T-helper 22 cell (primary cell): ENCODE results near the gene DNAJC5G.
"Not testable (repeated sequence)": the region's sequence is repeated elsewhere in the genome, so short reads cannot be mapped to it uniquely, and the experiment has no call there.

Experiments
- DNase-seq: peaks from one replicate; pipeline ENCODE4 v3.0.0-alpha.2; 2020; ENCODE audit warnings: low read depth

Gene DNAJC5G

DNA sequence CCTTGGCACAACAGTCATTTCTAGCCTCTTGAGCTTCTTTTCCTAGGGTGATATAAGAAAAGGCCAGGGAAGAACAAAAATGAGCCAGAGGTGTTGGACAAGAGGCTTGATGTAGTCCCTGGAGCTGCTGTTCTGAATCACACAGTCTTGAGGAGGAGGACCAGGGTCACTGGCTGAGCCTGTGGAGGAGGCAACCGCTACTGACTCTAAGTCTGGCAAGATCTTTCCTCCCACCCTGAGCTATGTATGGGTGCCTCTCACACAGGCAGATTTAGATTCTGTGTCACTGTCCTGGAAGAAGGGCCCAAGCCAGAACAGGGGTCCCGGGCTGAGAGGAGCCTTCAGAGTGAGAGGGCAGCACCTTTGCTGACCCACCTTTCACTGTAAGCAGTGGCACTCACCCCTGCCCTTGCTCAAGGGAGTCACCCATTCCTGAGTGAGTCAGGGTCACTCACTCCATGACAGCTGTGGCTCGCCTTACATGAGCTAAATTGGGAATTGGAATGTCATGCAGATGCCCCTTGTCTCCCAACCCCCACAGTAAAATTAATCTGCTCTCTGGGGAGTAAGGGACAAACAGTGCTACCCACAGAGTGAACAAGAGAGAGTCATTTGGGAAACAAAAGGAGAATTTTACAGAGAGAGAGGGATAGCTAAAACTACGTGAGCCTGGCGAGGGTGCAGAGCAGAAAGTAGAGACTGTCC is 6.8 kb downstream of the DNAJC5G start, which contains the start of gene TRIM54:
TRIM54 (plus strand) TSS at position 575 of the 705 bp plus-strand sequence. CDS start 303 bp downstream, outside the sequence.
- DNase-seq = no peak

GRCh38 chr2:27282892-27283291 is 7.7 kb downstream of the DNAJC5G start:
- DNase-seq = no peak

DNA sequence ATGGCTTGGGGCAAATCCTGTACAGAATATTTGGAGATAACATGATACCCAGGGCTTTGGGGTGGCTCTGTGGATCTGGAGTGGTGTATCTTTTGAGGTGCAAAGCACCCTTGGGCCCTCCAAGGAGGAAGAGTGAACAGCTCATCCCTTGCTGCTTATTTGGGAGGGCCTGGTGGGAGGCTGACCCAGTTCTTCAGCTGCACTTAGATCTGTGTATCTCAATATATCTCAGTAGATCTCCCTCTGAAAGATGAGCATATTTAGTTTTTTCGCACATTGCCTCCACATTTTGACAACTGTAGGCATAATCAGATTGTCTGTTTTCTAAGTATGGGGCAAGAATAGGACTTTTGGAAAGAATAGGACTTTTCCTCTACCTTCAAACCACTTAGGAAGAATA is 9.8 kb downstream of the DNAJC5G start:
- DNase-seq = no peak

DNA sequence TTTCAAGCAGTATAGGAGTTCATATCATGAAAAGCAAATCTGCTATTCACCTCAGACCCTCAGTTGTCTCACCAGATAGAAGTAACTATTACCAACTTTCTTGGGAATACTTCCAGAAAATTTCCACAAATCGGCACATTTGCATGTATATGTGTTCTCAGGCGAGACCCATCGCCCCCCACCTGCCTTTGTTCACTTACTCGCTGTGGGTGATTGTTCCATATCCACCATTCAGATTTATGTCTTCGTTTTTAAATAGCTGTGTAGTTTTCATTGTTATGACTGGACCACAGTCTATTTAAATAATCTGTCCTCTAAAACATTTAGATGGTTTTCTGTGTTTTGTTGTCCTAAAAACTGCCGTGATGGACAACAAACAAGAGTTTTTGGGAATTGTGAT is 10.2 kb downstream of the DNAJC5G start:
- no peak for DNase-seq

DNA sequence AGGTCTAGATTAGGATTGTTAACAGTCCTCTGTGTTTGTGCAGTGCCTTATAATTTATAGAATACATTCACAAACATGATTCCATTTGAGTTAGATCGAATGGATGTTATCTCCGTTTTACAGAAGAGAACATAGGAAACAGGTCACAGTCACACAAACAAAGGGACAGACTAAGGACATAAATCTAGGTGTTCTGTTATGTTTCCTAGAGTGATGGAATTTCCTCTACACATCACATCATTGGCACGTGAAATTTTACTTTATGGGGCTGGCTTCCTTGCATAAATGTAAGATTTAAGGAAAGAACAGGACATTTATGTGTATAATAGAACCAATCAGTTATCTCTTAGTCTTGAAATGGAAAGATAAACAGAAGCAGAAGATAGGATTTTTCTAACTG is 13.4 kb downstream of the DNAJC5G start:
- no peak for DNase-seq

DNA sequence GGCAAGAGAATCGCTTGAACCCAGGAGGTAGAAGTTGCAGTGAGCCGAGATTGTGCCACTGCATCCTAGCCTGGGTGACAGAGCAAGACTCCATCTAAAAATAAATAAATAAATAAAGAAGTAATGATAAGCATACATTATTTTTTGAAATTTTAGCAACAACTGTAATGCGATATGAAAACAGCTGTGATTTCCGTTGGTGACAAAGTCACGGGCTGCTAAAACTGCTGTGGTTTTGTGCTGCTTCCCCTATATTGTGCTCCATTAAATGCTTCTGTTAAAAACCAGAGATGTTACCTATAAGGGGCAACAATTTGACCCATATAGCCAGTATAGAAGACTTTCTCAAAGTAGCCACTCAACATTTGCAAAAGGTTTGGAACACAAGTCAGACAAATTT is 15.3 kb downstream of the DNAJC5G start:
- DNase-seq = no peak

DNA sequence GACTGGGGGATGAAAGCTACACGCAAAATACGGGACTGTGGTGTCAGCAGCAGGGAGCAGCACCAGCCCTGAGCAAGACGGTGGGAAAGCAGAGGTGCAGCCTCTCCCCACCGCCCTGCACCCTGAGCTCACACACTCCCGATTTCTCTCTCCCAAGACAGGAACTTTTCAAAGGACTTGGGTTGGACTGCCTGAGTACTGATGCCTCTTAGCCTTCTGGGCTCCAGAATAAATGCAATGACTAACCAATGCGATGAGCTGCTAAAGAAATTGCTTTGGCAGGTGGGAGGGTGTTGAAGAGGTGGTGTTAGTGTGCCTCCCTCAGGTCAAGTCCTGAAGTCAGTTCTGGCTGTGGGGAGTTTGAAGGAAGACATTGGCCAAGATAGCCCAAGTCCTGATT is 16.6 kb downstream of the DNAJC5G start:
- no peak for DNase-seq

GRCh38 chr2:27294928-27295327 is 19.7 kb downstream of the DNAJC5G start:
- no peak for DNase-seq

GRCh38 chr2:27296481-27296880 is 21.2 kb downstream of the DNAJC5G start:
- DNase-seq = no peak

DNA sequence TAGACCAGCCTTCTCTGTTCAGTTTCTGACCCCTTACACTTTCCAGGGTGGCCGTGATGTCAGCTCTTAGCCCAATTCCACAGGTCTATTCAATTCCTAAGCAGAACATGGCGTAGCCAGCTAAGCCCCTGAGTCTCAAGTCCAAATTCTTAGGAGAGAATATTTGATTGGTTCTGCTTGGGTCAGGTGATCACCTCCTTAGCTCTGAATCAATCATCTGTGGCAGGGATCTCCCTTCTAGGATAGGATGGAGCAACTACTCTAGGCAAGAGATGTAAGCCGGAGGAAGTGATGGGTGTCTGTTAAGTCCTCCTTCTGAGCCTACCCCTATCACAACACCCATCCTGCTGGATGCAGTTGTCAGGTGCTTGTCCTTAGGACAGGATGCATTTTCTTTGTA is 22.0 kb downstream of the DNAJC5G start:
- no peak for DNase-seq

DNA sequence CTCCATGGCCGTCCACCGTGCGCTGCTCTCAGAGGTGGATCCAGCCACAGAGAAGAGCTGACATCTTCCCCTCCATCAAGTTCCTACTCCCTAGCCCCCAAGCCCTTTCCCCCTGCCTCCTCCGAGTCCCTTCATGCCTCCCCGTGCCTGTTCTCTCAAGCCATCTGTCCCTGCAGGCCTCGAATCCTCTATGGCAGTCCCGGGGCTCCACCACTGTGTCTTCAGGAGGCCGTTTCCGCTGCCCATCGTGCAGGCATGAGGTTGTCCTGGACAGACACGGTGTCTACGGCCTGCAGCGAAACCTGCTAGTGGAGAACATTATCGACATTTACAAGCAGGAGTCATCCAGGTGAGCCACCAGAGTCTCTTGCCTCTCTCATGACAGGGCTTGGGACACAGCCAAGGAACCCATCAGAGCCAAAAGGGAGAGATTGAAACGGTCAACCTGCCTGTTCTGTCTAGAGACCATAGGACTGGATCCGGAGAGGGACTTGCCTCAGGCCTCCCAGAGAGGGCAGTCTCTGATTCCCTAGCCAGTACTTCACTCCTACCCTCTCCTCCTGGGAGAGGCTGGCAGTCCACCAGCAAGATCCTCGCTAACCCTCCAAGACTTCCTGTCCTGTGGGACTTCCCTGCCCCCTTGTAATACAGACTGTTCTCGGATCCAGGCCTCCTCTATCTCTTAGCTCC is 23.3 kb downstream of the DNAJC5G start:
- no peak for DNase-seq

- DNase-seq = not testable (repeated sequence)
Measured at GRCh38 chr2:27300606-27301005, 25.4 kb downstream of the DNAJC5G start.

GRCh38 chr2:27303093-27304025 is 28.1 kb downstream of the DNAJC5G start:
- DNase-seq = peak; percentile 17

DNA sequence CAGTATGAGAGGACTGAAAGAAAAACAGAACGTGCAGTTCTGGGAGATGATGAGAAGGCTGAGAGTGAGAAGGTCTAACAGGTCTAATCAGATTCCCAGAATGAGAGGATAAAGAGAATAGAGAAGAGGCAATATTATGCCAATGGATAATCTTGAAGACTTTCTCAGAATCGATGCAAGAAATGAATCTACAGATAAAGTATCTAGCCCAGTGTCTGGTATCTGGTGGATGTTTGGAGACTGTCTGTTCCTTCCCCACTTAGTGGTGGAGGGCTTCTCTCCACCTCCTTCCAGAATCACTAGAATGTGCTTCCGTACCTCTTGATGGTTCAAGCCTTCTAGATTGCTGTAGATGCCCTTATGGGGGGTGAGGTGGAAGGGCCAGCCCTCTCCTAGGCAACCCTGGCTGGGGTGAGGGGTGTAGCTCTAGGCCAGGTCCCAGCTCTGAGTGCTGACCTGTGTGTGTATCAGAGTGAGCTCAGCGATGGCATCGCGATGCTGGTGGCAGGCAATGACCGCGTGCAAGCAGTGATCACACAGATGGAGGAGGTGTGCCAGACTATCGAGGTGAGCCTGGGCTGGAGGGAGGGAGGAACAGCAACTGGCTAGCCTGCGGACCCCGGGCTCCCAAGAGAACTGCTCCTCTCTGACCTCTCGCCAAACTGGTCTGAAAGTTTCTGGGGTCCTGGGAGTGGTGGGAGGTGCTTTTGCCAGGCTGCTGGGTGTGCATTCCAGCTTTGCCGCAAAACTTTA is 29.4 kb downstream of the DNAJC5G start:
- DNase-seq = no peak

DNA sequence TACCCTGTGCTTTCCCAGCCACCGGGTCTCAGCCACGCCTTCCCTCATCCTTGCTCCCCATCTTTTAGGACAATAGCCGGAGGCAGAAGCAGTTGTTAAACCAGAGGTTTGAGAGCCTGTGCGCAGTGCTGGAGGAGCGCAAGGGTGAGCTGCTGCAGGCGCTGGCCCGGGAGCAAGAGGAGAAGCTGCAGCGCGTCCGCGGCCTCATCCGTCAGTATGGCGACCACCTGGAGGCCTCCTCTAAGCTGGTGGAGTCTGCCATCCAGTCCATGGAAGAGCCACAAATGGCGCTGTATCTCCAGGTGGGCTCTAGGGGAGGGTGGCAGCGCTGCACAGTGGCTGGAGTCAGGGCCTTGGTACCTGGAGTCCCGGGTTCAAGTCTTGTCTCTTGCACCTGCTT is 30.3 kb downstream of the DNAJC5G start:
- no peak for DNase-seq

DNA sequence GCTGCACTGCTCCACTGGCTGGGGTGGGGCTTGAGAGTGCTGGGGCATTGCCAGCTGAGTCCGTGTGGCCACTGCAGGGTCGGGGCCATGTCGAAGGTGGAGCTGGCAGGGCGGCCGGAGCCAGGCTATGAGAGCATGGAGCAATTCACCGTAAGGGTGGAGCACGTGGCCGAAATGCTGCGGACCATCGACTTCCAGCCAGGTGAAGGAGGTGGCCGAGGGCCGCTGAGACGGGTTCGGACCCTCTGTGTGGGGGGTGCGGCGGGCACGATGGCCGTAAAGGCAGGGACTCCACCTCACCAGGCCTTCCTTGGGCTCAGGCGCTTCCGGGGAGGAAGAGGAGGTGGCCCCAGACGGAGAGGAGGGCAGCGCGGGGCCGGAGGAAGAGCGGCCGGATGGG is 30.9 kb downstream of the DNAJC5G start:
- no peak for DNase-seq

GRCh38 chr2:27306573-27307286 is 31.5 kb downstream of the DNAJC5G start:
- no peak for DNase-seq

GRCh38 chr2:27307287-27307544 is 32.0 kb downstream of the DNAJC5G start:
- DNase-seq = no peak

- DNase-seq = no peak
Measured at GRCh38 chr2:27307545-27308358, 32.5 kb downstream of the DNAJC5G start.

GRCh38 chr2:27308359-27308881 is 33.2 kb downstream of the DNAJC5G start, which contains the start of gene UCN:
Gene UCN, minus strand, starts transcription at chr2:27308445. Its CDS starts 550 bp downstream, at chr2:27307895.
- DNase-seq = no peak
